ENCODE results near the gene MEIS2. TPM values are rescaled to one million over a fixed set of nuclear protein-coding genes. Genes with fewer than 3 reads are reported as not detected.

Gene MEIS2
- total RNA-seq, 1 donor from 2014 or later, result 58.5 TPM

DNA sequence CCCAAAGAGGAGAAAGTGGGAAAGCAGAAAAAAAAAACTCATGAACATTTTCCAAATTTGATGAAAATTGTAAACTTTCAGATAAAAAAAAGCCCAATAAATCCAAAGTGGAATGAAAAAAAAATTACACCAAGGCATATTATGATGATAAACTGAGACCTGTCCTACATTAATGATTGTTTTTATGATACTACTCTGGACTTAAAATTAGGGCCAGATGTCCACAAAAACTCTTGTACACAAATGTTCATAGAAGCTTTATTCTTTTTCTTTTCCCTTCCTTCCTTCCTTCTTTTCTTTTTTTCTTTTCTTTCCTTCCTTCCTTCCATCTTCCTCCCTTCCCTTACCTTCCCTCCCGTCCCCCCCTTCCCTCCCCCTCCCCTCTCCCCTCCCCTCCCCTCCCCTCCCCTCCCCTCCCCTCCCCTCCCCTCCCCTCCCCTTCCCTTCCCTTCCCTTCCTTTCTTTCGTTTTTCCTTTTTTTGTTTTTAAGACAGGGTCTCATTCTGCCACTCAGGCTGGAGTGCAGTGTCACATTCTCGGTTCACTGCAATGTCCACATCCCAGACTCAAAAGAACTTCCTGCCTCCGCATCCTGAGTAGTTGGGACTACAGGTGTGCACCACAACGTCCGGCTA is 243.9 kb downstream of the MEIS2 start:
- peaks cover 11% of the 10 kb centered on the region for H3K36me3 Mint-ChIP-seq (ENCODE audit: low read depth)
- DNase-seq (ENCODE audit: low read depth, low spot score), result no peak
- no peaks in the 10 kb centered on the region for H3K4me1 Mint-ChIP-seq
- no peaks in the 10 kb centered on the region for H3K27me3 Mint-ChIP-seq (ENCODE audit: low read depth)
- no peak overlapping the region for H3K4me3 Mint-ChIP-seq
- no peak for TF ChIP-seq CTCF (conservative IDR thresholded peaks at IDR 0.05)
- H3K9me3 Mint-ChIP-seq, result peaks cover 15% of the 10 kb centered on the region
- no peak overlapping the region for H3K27ac Mint-ChIP-seq (ENCODE audit: unreplicated experiment)

- no peak overlapping the region for H3K4me3 Mint-ChIP-seq
- no peak for TF ChIP-seq CTCF (conservative IDR thresholded peaks at IDR 0.05)
- no peaks in the 10 kb centered on the region for H3K27me3 Mint-ChIP-seq (ENCODE audit: low read depth)
- DNase-seq (ENCODE audit: low read depth, low spot score), result no peak
- H3K36me3 Mint-ChIP-seq (ENCODE audit: low read depth), result peaks cover 13% of the 10 kb centered on the region
- peaks cover 4% of the 10 kb centered on the region for H3K4me1 Mint-ChIP-seq
- no peak overlapping the region for H3K27ac Mint-ChIP-seq (ENCODE audit: unreplicated experiment)
- H3K9me3 Mint-ChIP-seq, result peaks cover 7% of the 10 kb centered on the region
Observed at GRCh38 chr15:36850864-36851263, 249.5 kb downstream of the MEIS2 start.

DNA sequence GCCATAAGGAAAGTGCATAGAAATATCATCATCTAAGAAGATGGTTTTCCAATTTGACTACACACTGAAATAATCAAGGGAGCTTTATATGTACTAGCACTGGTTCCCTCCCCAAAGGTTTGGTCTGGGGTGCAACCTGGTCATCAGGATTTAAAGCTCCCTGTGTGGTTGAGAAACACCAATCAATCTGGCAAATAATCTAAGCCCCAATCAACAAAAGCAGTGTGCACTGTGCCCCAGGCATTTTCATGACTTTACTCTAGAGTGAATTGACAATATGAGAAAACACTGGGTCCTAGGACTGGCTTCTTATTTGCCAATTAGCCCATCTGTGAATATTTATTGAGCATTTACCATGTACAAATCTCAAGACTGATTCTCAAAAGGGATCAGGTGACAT is 255.1 kb downstream of the MEIS2 start:
- Mint-ChIP-seq H3K4me1 (peaks cover 7% of the 10 kb centered on the region), H3K36me3 (ENCODE audit: low read depth) (peaks cover 4% of the 10 kb centered on the region), H3K27ac (ENCODE audit: unreplicated experiment) (no peak overlapping the region), H3K9me3 (no peaks in the 10 kb centered on the region), H3K27me3 (ENCODE audit: low read depth) (peaks cover 6% of the 10 kb centered on the region), H3K4me3 (no peak overlapping the region)
- no peak for TF ChIP-seq CTCF (conservative IDR thresholded peaks at IDR 0.05)
- no peak for DNase-seq (ENCODE audit: low read depth, low spot score)

DNA sequence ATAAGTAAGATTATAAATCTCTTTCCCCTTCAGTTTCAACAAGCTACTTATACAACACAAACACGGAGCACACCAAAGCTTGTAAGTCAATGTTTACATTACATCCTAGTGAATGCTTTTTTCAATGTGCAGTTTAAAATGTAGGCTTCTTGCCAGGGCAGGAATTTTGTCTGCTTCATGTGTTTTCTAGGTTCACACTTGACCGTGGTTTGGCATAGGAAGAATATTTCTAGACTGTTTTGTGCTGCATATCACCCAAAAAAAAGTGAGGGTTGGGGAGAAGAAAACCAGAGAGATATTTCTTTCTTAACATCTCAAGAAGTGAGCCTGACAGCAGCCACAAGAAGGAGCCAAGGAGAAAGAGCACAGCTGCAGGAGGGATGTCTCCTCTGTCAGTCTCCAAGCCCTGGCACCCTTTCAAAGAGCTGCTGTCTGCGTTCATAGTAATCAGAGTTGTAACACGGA is 255.8 kb downstream of the MEIS2 start:
- no peak overlapping the region for H3K4me3 Mint-ChIP-seq
- H3K27me3 Mint-ChIP-seq (ENCODE audit: low read depth), result peaks cover 6% of the 10 kb centered on the region

DNA sequence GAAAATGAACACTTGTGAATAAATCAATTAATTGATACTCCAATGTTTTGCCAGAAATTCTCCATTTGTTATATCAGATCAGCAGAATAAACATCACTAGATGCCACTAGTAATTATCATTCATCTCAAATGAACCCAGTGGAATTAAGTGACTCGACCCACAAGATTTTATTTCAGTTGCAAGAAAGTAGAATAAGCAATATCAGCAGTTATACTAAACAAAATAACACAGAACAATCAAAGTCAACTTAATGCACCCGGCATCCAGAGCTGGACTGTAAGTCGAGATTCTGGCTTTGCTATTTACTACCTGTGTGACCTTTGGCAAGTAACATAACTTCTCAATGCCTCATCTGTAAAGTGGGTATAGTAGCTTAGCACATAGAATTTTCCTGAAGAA is 256.5 kb downstream of the MEIS2 start:
- Mint-ChIP-seq H3K27ac (ENCODE audit: unreplicated experiment) (no peak overlapping the region), H3K36me3 (ENCODE audit: low read depth) (no peaks in the 10 kb centered on the region), H3K9me3 (no peaks in the 10 kb centered on the region), H3K27me3 (ENCODE audit: low read depth) (peaks cover 6% of the 10 kb centered on the region), H3K4me1 (peaks cover 7% of the 10 kb centered on the region), H3K4me3 (no peak overlapping the region)
- TF ChIP-seq CTCF (conservative IDR thresholded peaks at IDR 0.05), result no peak
- no peak for DNase-seq (ENCODE audit: low read depth, low spot score)

More for the DNA sequence above, 255.8 kb downstream of the MEIS2 start:
- DNase-seq (ENCODE audit: low read depth, low spot score), result no peak
- peaks cover 7% of the 10 kb centered on the region for H3K4me1 Mint-ChIP-seq
- H3K27ac Mint-ChIP-seq (ENCODE audit: unreplicated experiment), result no peak overlapping the region
- H3K9me3 Mint-ChIP-seq, result no peaks in the 10 kb centered on the region
- H3K36me3 Mint-ChIP-seq (ENCODE audit: low read depth), result peaks cover 2% of the 10 kb centered on the region
- TF ChIP-seq CTCF (conservative IDR thresholded peaks at IDR 0.05), result no peak

Data from neural crest cell (in vitro differentiated cells).